Tibial nerve (tissue), 4 donors: ENCODE results near the gene KCNT1.

ENCODE experiments used
- EP300 ChIP-seq, 2 donors: sonication (generic); formaldehyde crosslinking; IDR thresholded peaks; one replicate each; pipeline ENCODE4 v1.6.1; 2017; ENCODE audit warnings: antibody characterized with exemption in 2 of 2, mild to moderate bottlenecking in 1 of 2
- POLR2A ChIP-seq, 2 donors: fragments of 450-650 bp; IDR thresholded peaks; one replicate each; pipeline ENCODE4 v1.6.1; 2017; ENCODE audit warnings: antibody characterized with exemption in 2 of 2, mild to moderate bottlenecking in 2 of 2, moderate library complexity in 2 of 2
- TF ChIP-seq, protein P1 (sequence below), 5 experiments: fragments of 200-600 bp in 3 of 5; fragments of 450-650 bp in 2 of 5; sonication (generic) in 3 of 5; IDR thresholded peaks; one replicate each; pipeline ENCODE4 v1.5.1; 2016 to 2019; ENCODE audit warnings: antibody characterized with exemption in 5 of 5, mild to moderate bottlenecking in 3 of 5, moderate library complexity in 2 of 5

- TF ChIP-seq, protein P1, sequence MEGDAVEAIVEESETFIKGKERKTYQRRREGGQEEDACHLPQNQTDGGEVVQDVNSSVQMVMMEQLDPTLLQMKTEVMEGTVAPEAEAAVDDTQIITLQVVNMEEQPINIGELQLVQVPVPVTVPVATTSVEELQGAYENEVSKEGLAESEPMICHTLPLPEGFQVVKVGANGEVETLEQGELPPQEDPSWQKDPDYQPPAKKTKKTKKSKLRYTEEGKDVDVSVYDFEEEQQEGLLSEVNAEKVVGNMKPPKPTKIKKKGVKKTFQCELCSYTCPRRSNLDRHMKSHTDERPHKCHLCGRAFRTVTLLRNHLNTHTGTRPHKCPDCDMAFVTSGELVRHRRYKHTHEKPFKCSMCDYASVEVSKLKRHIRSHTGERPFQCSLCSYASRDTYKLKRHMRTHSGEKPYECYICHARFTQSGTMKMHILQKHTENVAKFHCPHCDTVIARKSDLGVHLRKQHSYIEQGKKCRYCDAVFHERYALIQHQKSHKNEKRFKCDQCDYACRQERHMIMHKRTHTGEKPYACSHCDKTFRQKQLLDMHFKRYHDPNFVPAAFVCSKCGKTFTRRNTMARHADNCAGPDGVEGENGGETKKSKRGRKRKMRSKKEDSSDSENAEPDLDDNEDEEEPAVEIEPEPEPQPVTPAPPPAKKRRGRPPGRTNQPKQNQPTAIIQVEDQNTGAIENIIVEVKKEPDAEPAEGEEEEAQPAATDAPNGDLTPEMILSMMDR (IDR thresholded peaks at IDR 0.05): no peak
- TF ChIP-seq EP300 (IDR thresholded peaks at IDR 0.05) (no peak), POLR2A (IDR thresholded peaks at IDR 0.05) (no peak)
Measured at GRCh38 chr9:135810806-135811575, 109.0 kb downstream of the KCNT1 start.
